ENCODE data around the gene MBD3.
"Not testable (repeated sequence)": the region's sequence is repeated elsewhere in the genome, so short reads cannot be mapped to it uniquely, and the experiment has no call there.

- TF ChIP-seq, protein P1, sequence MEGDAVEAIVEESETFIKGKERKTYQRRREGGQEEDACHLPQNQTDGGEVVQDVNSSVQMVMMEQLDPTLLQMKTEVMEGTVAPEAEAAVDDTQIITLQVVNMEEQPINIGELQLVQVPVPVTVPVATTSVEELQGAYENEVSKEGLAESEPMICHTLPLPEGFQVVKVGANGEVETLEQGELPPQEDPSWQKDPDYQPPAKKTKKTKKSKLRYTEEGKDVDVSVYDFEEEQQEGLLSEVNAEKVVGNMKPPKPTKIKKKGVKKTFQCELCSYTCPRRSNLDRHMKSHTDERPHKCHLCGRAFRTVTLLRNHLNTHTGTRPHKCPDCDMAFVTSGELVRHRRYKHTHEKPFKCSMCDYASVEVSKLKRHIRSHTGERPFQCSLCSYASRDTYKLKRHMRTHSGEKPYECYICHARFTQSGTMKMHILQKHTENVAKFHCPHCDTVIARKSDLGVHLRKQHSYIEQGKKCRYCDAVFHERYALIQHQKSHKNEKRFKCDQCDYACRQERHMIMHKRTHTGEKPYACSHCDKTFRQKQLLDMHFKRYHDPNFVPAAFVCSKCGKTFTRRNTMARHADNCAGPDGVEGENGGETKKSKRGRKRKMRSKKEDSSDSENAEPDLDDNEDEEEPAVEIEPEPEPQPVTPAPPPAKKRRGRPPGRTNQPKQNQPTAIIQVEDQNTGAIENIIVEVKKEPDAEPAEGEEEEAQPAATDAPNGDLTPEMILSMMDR (conservative IDR thresholded peaks at IDR 0.05 in 1 of 2, IDR thresholded peaks at IDR 0.05 in 1 of 2; ENCODE audit: low read depth in 1 of 2, low read length in 2 of 2) = not testable (repeated sequence)
- TF ChIP-seq EZH2 (IDR thresholded peaks at IDR 0.05; ENCODE audit: low read length, missing control alignments) = not testable (repeated sequence)
Observed at GRCh38 chr19:1539749-1540148, 52.9 kb downstream of the MBD3 start.

All from fibroblast of lung (primary cell).